Stimulated activated CD4-positive, alpha-beta T cell treated with anti-CD3 and anti-CD28 coated beads, TNF-alpha, amount 100 ng/mL, for 24 hours (primary cell): ENCODE data around the gene CDK5RAP1.

Experiments used
- DNase-seq, 3 experiments: peaks; one replicate each; pipeline ENCODE4 v3.0.0-alpha.2; 2020; ENCODE audit warnings: low read depth in 3 of 3

Gene CDK5RAP1

GRCh38 chr20:33333616-33334015 lies 67.7 kb downstream of the CDK5RAP1 start:
- DNase-seq = no peak

GRCh38 chr20:33332905-33333456 lies 68.3 kb downstream of the CDK5RAP1 start:
- DNase-seq = no peak

- DNase-seq = no peak
These were observed 72.9 kb downstream of the CDK5RAP1 start for GRCh38 chr20:33328157-33329137.

GRCh38 chr20:33325350-33325749 lies 76.0 kb downstream of the CDK5RAP1 start:
- DNase-seq = no peak

GRCh38 chr20:33323236-33323635 lies 78.1 kb downstream of the CDK5RAP1 start:
- no peak for DNase-seq

GRCh38 chr20:33322456-33322855 lies 78.9 kb downstream of the CDK5RAP1 start:
- no peak for DNase-seq

- no peak for DNase-seq
These were observed 81.3 kb downstream of the CDK5RAP1 start for GRCh38 chr20:33320006-33320405.

- DNase-seq = no peak
These were observed 83.3 kb downstream of the CDK5RAP1 start for GRCh38 chr20:33318096-33318429.

- DNase-seq = no peak
These were observed 83.8 kb downstream of the CDK5RAP1 start for GRCh38 chr20:33317424-33318095.

GRCh38 chr20:33316958-33317357 lies 84.4 kb downstream of the CDK5RAP1 start:
- DNase-seq = no peak

- DNase-seq = no peak
These were observed 85.0 kb downstream of the CDK5RAP1 start for GRCh38 chr20:33316343-33316742.

GRCh38 chr20:33313686-33314314 lies 87.5 kb downstream of the CDK5RAP1 start:
- DNase-seq = no peak

GRCh38 chr20:33312583-33312982 lies 88.7 kb downstream of the CDK5RAP1 start:
- DNase-seq = no peak

- DNase-seq = no peak
These were observed 89.3 kb downstream of the CDK5RAP1 start for GRCh38 chr20:33311996-33312395.

- no peak for DNase-seq
These were observed 90.3 kb downstream of the CDK5RAP1 start for GRCh38 chr20:33311011-33311410.

GRCh38 chr20:33310327-33310899 lies 90.9 kb downstream of the CDK5RAP1 start:
- DNase-seq = no peak

GRCh38 chr20:33309631-33310030 lies 91.7 kb downstream of the CDK5RAP1 start:
- DNase-seq = no peak
